Neuronal stem cell (in vitro differentiated cells): ENCODE results near the gene GSTT4.
A peak's percentile ranks its signal among the peaks of the same experiment; 100 is the strongest.
"Not testable (repeated sequence)": the region's sequence is repeated elsewhere in the genome, so short reads cannot be mapped to it uniquely, and the experiment has no call there.

Source experiments
- DNase-seq: peaks from one replicate; pipeline ENCODE4 v3.0.0-alpha.2; 2013; ENCODE audit warnings: low spot score
- H2AFZ ChIP-seq: one replicate; pipeline ENCODE4 v1.6.1; 2013; ENCODE audit warnings: mild to moderate bottlenecking, low read length, inconsistent platforms
- H2AK5ac ChIP-seq: 2 replicates; pipeline ENCODE4 v1.6.1; 2013; ENCODE audit warnings: low read depth, mild to moderate bottlenecking, inconsistent platforms, low read length, moderate library complexity, mixed read lengths
- H2BK120ac ChIP-seq: 2 replicates; pipeline ENCODE4 v1.6.1; 2013; ENCODE audit warnings: low read depth, mild to moderate bottlenecking, inconsistent platforms, low read length, moderate library complexity, mixed read lengths
- H2BK12ac ChIP-seq: one replicate; pipeline ENCODE4 v1.6.1; 2013; ENCODE audit warnings: low read length, inconsistent platforms
- H2BK15ac ChIP-seq: 2 replicates; pipeline ENCODE4 v1.6.1; 2013; ENCODE audit warnings: mild to moderate bottlenecking, low read length, inconsistent platforms, mixed read lengths
- H2BK5ac ChIP-seq: one replicate; pipeline ENCODE4 v1.6.1; 2013; ENCODE audit warnings: inconsistent platforms, mild to moderate bottlenecking, low read length, moderate library complexity
- H3K14ac ChIP-seq: one replicate; pipeline ENCODE4 v1.6.1; 2013; ENCODE audit warnings: low read length, inconsistent platforms
- H3K18ac ChIP-seq: 2 replicates; pipeline ENCODE4 v1.6.1; 2013; ENCODE audit warnings: low read length, inconsistent platforms
- H3K23ac ChIP-seq: 2 replicates; pipeline ENCODE4 v1.6.1; 2013; ENCODE audit warnings: low read depth, mild to moderate bottlenecking, mixed read lengths, low read length, inconsistent platforms; ENCODE audit not compliant: poor library complexity
- H3K27ac ChIP-seq: replicated peaks from 3 replicates; pipeline ENCODE4 v1.5.1; 2013; ENCODE audit warnings: low read length, inconsistent platforms
- H3K27me3 ChIP-seq, 3 experiments: 2 replicates each; pipeline ENCODE4 v1.6.1; 2013; ENCODE audit warnings: low read length in 3 of 3, mild to moderate bottlenecking in 2 of 3, inconsistent platforms in 1 of 3, low read depth in 1 of 3, mixed read lengths in 1 of 3, moderate library complexity in 1 of 3; ENCODE audit not compliant: control insufficient read depth in 3 of 3, insufficient read depth in 3 of 3
- H3K36me3 ChIP-seq, 2 donors: replicated peaks in 1 of 2; 2 replicates each; pipeline ENCODE4 v1.6.1; 2013; ENCODE audit warnings: low read length in 2 of 2; ENCODE audit not compliant: control insufficient read depth in 2 of 2, insufficient read depth in 2 of 2
- H3K4ac ChIP-seq: 2 replicates; pipeline ENCODE4 v1.6.1; 2013; ENCODE audit warnings: inconsistent platforms, mild to moderate bottlenecking, low read length, moderate library complexity
- H3K4me1 ChIP-seq, 2 donors: 1 replicate in 1 of 2; 2 replicates in 1 of 2; pipeline ENCODE4 v1.6.1; 2013; ENCODE audit warnings: low read length in 2 of 2, low read depth in 1 of 2; ENCODE audit not compliant: control insufficient read depth in 2 of 2, insufficient read depth in 1 of 2
- H3K4me2 ChIP-seq: one replicate; pipeline ENCODE4 v1.6.1; 2013; ENCODE audit warnings: mild to moderate bottlenecking, low read length, inconsistent platforms; ENCODE audit not compliant: insufficient read depth, poor library complexity, severe bottlenecking
- H3K4me3 ChIP-seq, 2 donors: 2 replicates each; pipeline ENCODE4 v1.5.1; 2013; ENCODE audit warnings: low read length in 2 of 2, mild to moderate bottlenecking in 2 of 2, inconsistent platforms in 1 of 2, moderate library complexity in 1 of 2
- H3K79me1 ChIP-seq: one replicate; pipeline ENCODE4 v1.6.1; 2013; ENCODE audit warnings: low read depth, mild to moderate bottlenecking, inconsistent platforms, low read length, moderate library complexity
- H3K9ac ChIP-seq: one replicate; pipeline ENCODE4 v1.6.1; 2013; ENCODE audit warnings: mild to moderate bottlenecking, low read depth, low read length, inconsistent platforms; ENCODE audit not compliant: poor library complexity
- H3K9me3 ChIP-seq, 2 donors: replicated peaks in 1 of 2; 2 replicates each; pipeline versions ENCODE3 to v1.6.1; 2013; ENCODE audit warnings: low read length in 2 of 2, mild to moderate bottlenecking in 2 of 2, inconsistent platforms in 1 of 2, low read depth in 1 of 2, mixed read lengths in 1 of 2, moderate library complexity in 1 of 2; ENCODE audit not compliant: control insufficient read depth in 2 of 2, insufficient read depth in 1 of 2
- H4K8ac ChIP-seq: one replicate; pipeline ENCODE4 v1.6.1; 2013; ENCODE audit warnings: low read depth, mild to moderate bottlenecking, inconsistent platforms, low read length, moderate library complexity
- H4K91ac ChIP-seq: one replicate; pipeline ENCODE4 v1.6.1; 2013; ENCODE audit warnings: low read length, low read depth, mild to moderate bottlenecking, inconsistent platforms; ENCODE audit not compliant: poor library complexity
- WGBS, 2 donors: extraction: QIAGEN DNeasy Blood & Tissue Kit; methylation state at CpG; one replicate each; pipeline ENCODE4 v1.1.7; 2013; ENCODE audit warnings: missing lambda C conversion rate in 2 of 2, mixed read lengths in 1 of 2; ENCODE audit not compliant: insufficient read length in 2 of 2, insufficient replicate concordance in 1 of 2; ENCODE audit errors: extremely low coverage in 2 of 2; 5-methylcytosine and 5-hydroxymethylcytosine counted together

GSTT4 gene

DNA sequence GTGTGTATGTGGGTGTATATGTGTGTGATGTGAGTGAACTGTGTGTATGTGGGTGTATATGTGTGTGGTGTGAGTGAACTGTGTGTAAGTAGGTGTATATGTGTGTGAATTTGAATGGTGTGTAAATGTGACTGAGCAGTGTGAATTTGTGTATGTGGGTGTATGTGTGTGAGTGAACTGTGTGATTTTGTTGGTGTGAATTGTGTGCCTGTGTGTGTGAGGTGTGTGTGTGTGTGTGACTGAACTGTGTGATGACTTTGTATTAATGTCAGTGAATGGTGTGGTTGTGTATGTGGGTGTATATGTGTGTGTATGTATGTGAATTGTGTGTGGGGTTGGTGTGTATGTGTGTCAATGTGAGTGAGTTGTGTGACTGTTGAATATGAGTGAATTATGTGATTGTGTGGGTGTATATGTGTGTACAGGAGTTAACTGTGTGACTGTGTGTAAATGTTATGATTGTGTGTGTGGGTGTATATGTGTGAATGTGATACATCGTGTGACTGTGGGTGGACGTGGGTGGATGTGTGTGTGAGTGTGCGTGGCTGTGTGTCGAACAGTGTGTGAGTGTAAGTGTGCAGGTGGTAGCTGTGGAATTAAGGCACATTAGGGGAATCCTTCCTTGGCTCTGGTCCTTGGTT is 18.6 kb downstream of the GSTT4 start:
- not testable (repeated sequence) for H3K27ac ChIP-seq, H3K9ac ChIP-seq, H2BK5ac ChIP-seq, H3K14ac ChIP-seq, DNase-seq, H3K4ac ChIP-seq, H3K27me3 ChIP-seq, H3K4me3 ChIP-seq, H3K4me2 ChIP-seq, H2BK120ac ChIP-seq, H3K36me3 ChIP-seq, H4K91ac ChIP-seq, H3K4me1 ChIP-seq, H2AK5ac ChIP-seq, H3K18ac ChIP-seq, H2BK15ac ChIP-seq, H2AFZ ChIP-seq, H3K9me3 ChIP-seq, H3K23ac ChIP-seq, H4K8ac ChIP-seq, H2BK12ac ChIP-seq, H3K79me1 ChIP-seq
- 100% methylated on average over 2 of the region's 4 CpGs; no CpG with 5 or more reads in 1 of the 2 donors for WGBS, 2 donors

- no CpG with 5 or more reads among the region's 8 CpGs for WGBS, 2 donors
- DNase-seq, H3K18ac ChIP-seq, H2BK120ac ChIP-seq, H3K23ac ChIP-seq, H3K4me2 ChIP-seq, H3K4me3 ChIP-seq, H3K9ac ChIP-seq, H4K91ac ChIP-seq, H2AFZ ChIP-seq, H2AK5ac ChIP-seq, H3K79me1 ChIP-seq, H3K4ac ChIP-seq, H3K36me3 ChIP-seq, H3K14ac ChIP-seq, H2BK15ac ChIP-seq, H3K27ac ChIP-seq, H4K8ac ChIP-seq, H2BK12ac ChIP-seq, H3K4me1 ChIP-seq, H3K9me3 ChIP-seq, H3K27me3 ChIP-seq, H2BK5ac ChIP-seq: not testable (repeated sequence)
Measured at GRCh38 chr22:23986089-23986488, 19.2 kb downstream of the GSTT4 start.

GRCh38 chr22:23984430-23984829 is 20.8 kb downstream of the GSTT4 start:
- DNase-seq = peak; percentile 41
- no peaks in the 10 kb centered on the region for H3K79me1 ChIP-seq

GRCh38 chr22:23980567-23980966 is 24.7 kb downstream of the GSTT4 start:
- not testable (repeated sequence) for H3K9me3 ChIP-seq, H2BK5ac ChIP-seq, H3K27me3 ChIP-seq, H3K9ac ChIP-seq, H3K23ac ChIP-seq, H3K4me2 ChIP-seq, H2AFZ ChIP-seq, H2BK12ac ChIP-seq, H2BK15ac ChIP-seq, H3K27ac ChIP-seq, H2BK120ac ChIP-seq, H3K18ac ChIP-seq, H4K8ac ChIP-seq, H3K4ac ChIP-seq, H3K36me3 ChIP-seq, H3K79me1 ChIP-seq, H3K4me3 ChIP-seq, H4K91ac ChIP-seq, H2AK5ac ChIP-seq, DNase-seq, H3K14ac ChIP-seq, H3K4me1 ChIP-seq
- no CpG with 5 or more reads among the region's 7 CpGs for WGBS, 2 donors

More at GRCh38 chr22:23984430-23984829, 20.8 kb downstream of the GSTT4 start:
- no peaks in the 10 kb centered on the region for H3K36me3 ChIP-seq
- no peak overlapping the region for H2BK15ac ChIP-seq
- H3K18ac ChIP-seq = no peak overlapping the region
- no peaks in the 10 kb centered on the region for H3K9me3 ChIP-seq
- no peak overlapping the region for H2AFZ ChIP-seq
- no peak overlapping the region for H2BK5ac ChIP-seq
- no peak overlapping the region for H3K14ac ChIP-seq
- no peak overlapping the region for H4K8ac ChIP-seq
- no peak overlapping the region for H3K4me2 ChIP-seq
- no peak overlapping the region for H3K23ac ChIP-seq
- H3K27ac ChIP-seq = no peak overlapping the region
- no CpG with 5 or more reads among the region's 6 CpGs for WGBS, 2 donors
- no peaks in the 10 kb centered on the region for H3K4me1 ChIP-seq
- no peak overlapping the region for H3K4me3 ChIP-seq
- H3K9ac ChIP-seq = no peak overlapping the region
- H3K4ac ChIP-seq = no peak overlapping the region
- no peak overlapping the region for H2BK12ac ChIP-seq
- no peak overlapping the region for H2AK5ac ChIP-seq
- no peaks in the 10 kb centered on the region for H3K27me3 ChIP-seq
- no peak overlapping the region for H2BK120ac ChIP-seq
- no peak overlapping the region for H4K91ac ChIP-seq
